Measurements from ENCODE around the gene NUDT22. TPM values are rescaled to one million over a fixed set of nuclear protein-coding genes. Genes with fewer than 3 reads are reported as not detected.

NUDT22 gene
- polyA plus RNA-seq, 4 donors, result 21.4 to 41.4 (median 32.5) TPM

GRCh38 chr11:64206457-64207255 is 19.4 kb upstream of the NUDT22 start, which contains the start of gene FERMT3:
TSS of gene FERMT3 (plus strand) at chr11:64206721. CDS start at chr11:64207365, 644 bp downstream.
- DNase-seq (ENCODE audit: low read depth in 4 of 4, low spot score in 2 of 4), result no peak

DNA sequence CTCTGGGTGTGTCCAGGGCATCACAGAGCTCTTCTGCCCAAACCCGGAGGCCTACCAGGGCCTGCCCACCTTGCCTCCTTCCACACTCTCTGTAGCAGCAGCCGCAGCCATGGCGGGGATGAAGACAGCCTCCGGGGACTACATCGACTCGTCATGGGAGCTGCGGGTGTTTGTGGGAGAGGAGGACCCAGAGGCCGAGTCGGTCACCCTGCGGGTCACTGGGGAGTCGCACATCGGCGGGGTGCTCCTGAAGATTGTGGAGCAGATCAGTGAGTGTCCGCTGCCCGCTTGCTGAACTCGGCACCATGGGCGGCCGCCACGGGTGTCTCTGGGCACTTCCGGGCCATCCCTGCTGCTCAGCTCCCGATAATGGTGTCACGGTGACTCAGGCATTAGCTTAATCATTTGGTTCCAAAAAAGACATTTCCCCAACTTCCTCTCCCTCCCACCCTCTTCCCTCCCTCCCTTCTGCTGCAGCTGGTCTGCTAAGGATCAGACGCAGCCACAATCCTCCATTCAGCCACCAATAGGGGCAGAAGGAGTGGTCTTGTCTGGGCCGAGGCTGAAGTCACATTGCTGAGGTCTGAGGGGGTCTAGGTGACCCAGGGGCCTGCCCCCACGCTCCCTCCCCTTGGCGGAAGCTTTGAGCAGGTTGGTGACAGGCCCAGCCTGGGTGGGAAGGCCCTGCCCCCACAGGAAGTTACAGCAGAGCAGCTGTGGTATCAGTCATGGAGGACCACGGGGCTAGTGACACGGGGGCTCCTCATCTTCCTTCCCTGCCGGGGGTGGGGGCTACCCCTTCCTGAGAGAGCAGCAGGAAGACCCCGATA is 18.6 kb upstream of the NUDT22 start:
- DNase-seq (ENCODE audit: low read depth in 4 of 4, low spot score in 2 of 4), result peak in 2 of 4 donors; percentile 17 to 33

DNA sequence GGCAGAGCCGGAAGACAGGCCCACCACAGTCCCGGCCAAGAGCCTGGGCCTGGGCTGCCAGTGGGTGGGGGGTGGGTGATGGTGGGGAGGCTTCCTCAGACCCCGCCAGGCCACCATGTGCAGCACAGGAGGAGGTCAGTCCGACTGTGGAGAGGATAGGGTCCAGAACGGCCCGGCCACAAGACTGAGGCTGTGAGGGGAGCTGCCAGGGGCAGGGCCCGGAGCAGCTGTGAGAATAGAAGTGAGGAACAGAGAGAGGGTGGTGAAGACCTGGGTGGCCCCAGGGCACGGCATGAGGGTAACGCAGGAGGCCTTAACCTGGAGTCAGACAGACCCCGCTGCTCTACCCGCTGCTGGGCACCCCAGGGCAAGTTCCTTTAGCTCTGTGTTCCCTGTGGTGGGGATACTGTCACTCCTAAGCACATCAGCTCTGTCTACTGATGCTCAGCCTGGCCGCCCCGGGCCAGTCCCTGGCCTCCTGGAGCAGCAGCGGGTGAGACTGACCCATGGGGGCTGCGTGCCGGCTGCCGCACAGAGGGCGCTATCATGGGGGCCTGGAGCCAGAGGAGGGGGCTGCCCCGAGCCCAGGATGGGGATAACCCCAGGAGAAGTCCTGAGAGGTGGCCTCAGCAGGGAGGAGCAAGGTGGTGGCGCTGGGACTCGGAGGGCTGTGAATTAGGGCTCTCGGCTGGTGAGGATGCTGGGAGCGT is 17.8 kb upstream of the NUDT22 start:
- no peak for DNase-seq (ENCODE audit: low read depth in 4 of 4, low spot score in 2 of 4)

- DNase-seq (ENCODE audit: low read depth in 4 of 4, low spot score in 2 of 4), result no peak
Measured at GRCh38 chr11:64208796-64209562, 17.1 kb upstream of the NUDT22 start.

GRCh38 chr11:64209563-64209843 is 16.6 kb upstream of the NUDT22 start:
- DNase-seq (ENCODE audit: low read depth in 4 of 4, low spot score in 2 of 4), result no peak

DNA sequence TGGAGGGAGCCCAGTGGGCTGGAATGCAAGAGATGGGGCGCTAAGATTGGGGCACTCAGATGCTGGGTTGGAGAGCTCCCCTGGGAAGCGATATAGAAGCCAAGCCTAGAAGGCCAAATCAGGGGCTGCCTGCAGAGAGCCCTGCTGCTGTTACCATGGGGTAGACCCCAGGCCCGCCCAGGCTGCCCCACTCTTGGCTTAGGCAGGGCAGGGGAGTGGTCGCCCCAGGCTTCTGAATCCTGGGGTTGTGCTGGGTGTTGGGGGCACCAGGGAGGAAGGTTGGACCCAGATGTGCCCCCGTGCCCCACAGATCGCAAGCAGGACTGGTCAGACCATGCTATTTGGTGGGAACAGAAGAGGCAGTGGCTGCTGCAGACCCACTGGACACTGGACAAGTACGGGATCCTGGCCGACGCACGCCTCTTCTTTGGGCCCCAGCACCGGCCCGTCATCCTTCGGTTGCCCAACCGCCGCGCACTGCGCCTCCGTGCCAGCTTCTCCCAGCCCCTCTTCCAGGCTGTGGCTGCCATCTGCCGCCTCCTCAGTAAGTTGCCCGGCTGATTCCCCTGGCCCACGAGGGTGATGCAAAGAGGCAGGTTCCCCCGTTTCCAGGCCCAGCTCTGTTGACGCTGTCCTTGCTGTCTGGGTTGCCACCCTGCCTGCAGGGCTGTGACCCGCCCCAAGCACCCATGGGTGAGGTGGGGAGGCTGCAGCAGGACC is 15.6 kb upstream of the NUDT22 start:
- DNase-seq (ENCODE audit: low read depth in 4 of 4, low spot score in 2 of 4), result no peak

DNA sequence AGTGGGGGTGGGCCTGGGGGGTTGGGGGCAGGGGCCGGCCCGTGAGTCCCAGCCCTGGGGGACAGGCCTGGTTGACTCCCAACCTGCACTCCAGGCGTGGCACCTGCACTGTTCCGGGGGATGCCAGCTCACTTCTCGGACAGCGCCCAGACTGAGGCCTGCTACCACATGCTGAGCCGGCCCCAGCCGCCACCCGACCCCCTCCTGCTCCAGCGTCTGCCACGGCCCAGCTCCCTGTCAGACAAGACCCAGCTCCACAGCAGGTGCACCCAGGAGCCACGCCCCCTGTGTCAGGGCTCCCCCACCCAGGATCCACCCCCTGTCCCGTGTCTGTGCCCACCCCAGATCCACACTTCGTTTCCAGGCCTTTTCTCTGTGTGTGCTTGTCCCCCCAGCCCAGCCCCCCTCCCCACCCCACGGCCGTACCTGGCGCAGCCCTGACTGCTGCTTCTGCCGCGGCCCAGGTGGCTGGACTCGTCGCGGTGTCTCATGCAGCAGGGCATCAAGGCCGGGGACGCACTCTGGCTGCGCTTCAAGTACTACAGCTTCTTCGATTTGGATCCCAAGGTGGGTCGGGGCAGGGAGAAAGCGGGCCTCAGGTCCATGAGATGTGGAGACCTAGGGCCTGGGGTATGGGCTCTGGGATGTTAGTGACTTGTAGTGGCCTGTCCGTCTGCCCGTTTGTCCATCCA is 14.7 kb upstream of the NUDT22 start:
- no peak for DNase-seq (ENCODE audit: low read depth in 4 of 4, low spot score in 2 of 4)

- no peak for DNase-seq (ENCODE audit: low read depth in 4 of 4, low spot score in 2 of 4)
Measured at GRCh38 chr11:64216879-64217278, 9.2 kb upstream of the NUDT22 start.

DNA sequence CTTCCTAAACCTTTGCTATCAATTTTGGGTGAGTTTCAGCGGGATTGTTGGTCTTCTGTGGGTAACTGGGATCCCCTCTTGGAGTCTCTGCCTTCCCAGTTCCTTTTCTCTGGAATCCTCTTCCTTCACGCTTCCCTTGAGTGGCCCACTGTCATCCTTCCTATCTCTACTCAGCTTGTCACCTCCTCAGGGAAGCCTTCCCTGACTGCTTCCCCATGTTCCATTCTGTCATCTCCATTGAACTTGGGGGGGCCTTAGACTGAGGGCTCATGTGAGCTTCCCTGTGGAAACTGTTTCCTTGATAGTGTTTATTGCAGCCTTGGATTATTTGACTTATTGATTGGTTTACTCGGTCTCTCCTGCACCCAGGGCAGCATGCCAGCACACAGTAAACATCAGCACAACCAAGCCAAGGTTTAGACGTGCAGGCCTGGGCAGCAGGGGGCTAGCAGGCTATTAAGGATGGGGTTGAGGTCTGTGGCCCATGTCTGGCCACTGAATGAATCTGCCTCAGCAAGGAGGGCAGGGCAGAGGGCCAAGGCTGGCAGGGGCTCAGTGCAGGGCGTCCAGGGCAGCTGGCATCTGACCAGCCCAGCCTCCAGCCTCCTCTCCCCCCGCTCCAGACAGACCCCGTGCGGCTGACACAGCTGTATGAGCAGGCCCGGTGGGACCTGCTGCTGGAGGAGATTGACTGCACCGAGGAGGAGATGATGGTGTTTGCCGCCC is 7.3 kb upstream of the NUDT22 start:
- DNase-seq (ENCODE audit: low read depth in 4 of 4, low spot score in 2 of 4), result no peak

DNA sequence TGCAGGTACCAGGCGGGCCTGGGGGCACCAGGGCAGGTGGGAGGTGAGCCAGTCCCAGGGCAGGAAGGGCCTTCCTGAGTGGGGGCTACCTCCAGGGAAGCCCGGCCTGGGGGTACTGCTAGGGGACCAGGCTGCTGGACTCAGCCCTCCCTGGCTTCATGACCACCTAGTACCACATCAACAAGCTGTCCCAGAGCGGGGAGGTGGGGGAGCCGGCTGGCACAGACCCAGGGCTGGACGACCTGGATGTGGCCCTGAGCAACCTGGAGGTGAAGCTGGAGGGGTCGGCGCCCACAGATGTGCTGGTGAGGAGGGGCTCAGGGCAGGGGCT is 6.8 kb upstream of the NUDT22 start:
- no peak for DNase-seq (ENCODE audit: low read depth in 4 of 4, low spot score in 2 of 4)

GRCh38 chr11:64219755-64220154 is 6.3 kb upstream of the NUDT22 start:
- DNase-seq (ENCODE audit: low read depth in 4 of 4, low spot score in 2 of 4), result no peak

DNA sequence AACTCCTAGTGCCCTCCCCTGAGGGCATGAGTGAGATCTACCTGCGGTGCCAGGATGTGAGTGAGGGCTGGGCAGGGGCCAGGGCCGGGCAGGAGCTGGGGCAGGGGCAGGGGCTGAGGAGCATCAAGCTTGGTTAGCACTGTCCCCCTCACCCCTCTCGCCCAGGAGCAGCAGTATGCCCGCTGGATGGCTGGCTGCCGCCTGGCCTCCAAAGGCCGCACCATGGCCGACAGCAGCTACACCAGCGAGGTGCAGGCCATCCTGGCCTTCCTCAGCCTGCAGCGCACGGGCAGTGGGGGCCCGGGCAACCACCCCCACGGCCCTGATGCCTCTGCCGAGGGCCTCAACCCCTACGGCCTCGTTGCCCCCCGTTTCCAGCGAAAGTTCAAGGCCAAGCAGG is 5.8 kb upstream of the NUDT22 start:
- no peak for DNase-seq (ENCODE audit: low read depth in 4 of 4, low spot score in 2 of 4)

- DNase-seq (ENCODE audit: low read depth in 4 of 4, low spot score in 2 of 4), result no peak
Measured at GRCh38 chr11:64220798-64221197, 5.3 kb upstream of the NUDT22 start.

- DNase-seq (ENCODE audit: low read depth in 4 of 4, low spot score in 2 of 4), result no peak
Measured at GRCh38 chr11:64222651-64223000, 3.4 kb upstream of the NUDT22 start.

DNA sequence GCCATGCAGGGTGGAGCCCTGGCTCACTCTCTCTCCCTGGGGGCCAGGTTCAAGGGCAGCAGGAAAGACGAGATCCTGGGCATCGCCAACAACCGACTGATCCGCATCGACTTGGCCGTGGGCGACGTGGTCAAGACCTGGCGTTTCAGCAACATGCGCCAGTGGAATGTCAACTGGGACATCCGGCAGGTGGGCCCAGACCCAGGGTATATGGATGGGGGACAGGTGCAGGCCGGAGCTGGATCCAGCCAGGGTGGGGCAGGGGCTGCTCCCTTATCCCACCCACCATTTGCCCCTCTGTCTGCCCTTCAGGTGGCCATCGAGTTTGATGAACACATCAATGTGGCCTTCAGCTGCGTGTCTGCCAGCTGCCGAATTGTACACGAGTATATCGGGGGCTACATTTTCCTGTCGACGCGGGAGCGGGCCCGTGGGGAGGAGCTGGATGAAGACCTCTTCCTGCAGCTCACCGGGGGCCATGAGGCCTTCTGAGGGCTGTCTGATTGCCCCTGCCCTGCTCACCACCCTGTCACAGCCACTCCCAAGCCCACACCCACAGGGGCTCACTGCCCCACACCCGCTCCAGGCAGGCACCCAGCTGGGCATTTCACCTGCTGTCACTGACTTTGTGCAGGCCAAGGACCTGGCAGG is 2.9 kb upstream of the NUDT22 start:
- no peak for DNase-seq (ENCODE audit: low read depth in 4 of 4, low spot score in 2 of 4)

GRCh38 chr11:64224151-64224890 is 1.8 kb upstream of the NUDT22 start:
- DNase-seq (ENCODE audit: low read depth in 4 of 4, low spot score in 2 of 4), result no peak

- DNase-seq (ENCODE audit: low read depth in 4 of 4, low spot score in 2 of 4), result no peak
Measured at GRCh38 chr11:64224891-64225607, 1.0 kb upstream of the NUDT22 start.

All from left renal cortex interstitium (tissue), 4 donors.